ENCODE results near the gene TFIP11.

The TFIP11 gene

GRCh38 chr22:26447584-26448329 is 64.5 kb downstream of the TFIP11 start:
- no peaks in the 10 kb centered on the region for H3K79me2 ChIP-seq
- H3K36me3 ChIP-seq (ENCODE audit: control insufficient read depth, insufficient read depth, low read length): no peaks in the 10 kb centered on the region
- H3K4me1 ChIP-seq: no peaks in the 10 kb centered on the region
- H3K4me3 ChIP-seq (ENCODE audit: low read depth, low read length): no peak overlapping the region
- no peak overlapping the region for H2AFZ ChIP-seq
- H3K27me3 ChIP-seq (ENCODE audit: control insufficient read depth, insufficient read depth, low read length): no peaks in the 10 kb centered on the region
- H3K9me3 ChIP-seq (ENCODE audit: control insufficient read depth, low read length): no peaks in the 10 kb centered on the region
- TF ChIP-seq CTCF (IDR thresholded peaks at IDR 0.05): no peak
- no peak overlapping the region for H3K9ac ChIP-seq
- no peak overlapping the region for H3K4me2 ChIP-seq (ENCODE audit: low read length)
- H3K27ac ChIP-seq: no peak overlapping the region

GRCh38 chr22:26446808-26447515 is 65.3 kb downstream of the TFIP11 start:
- Histone ChIP-seq H3K27me3 (ENCODE audit: control insufficient read depth, insufficient read depth, low read length) (no peaks in the 10 kb centered on the region), H3K4me2 (ENCODE audit: low read length) (no peak overlapping the region), H3K9ac (no peak overlapping the region), H3K4me3 (ENCODE audit: low read depth, low read length) (no peak overlapping the region), H3K9me3 (ENCODE audit: control insufficient read depth, low read length) (no peaks in the 10 kb centered on the region), H2AFZ (no peak overlapping the region), H3K27ac (no peak overlapping the region), H3K4me1 (no peaks in the 10 kb centered on the region), H3K36me3 (ENCODE audit: control insufficient read depth, insufficient read depth, low read length) (no peaks in the 10 kb centered on the region), H3K79me2 (no peaks in the 10 kb centered on the region)
- TF ChIP-seq CTCF (IDR thresholded peaks at IDR 0.05): no peak

- H2AFZ ChIP-seq: no peak overlapping the region
- H3K36me3 ChIP-seq (ENCODE audit: control insufficient read depth, insufficient read depth, low read length): no peaks in the 10 kb centered on the region
- no peak overlapping the region for H3K4me3 ChIP-seq (ENCODE audit: low read depth, low read length)
- H3K9me3 ChIP-seq (ENCODE audit: control insufficient read depth, low read length): no peaks in the 10 kb centered on the region
- H3K27ac ChIP-seq: no peak overlapping the region
- H3K4me2 ChIP-seq (ENCODE audit: low read length): no peak overlapping the region
- no peak overlapping the region for H3K9ac ChIP-seq
- H3K79me2 ChIP-seq: no peaks in the 10 kb centered on the region
- no peaks in the 10 kb centered on the region for H3K4me1 ChIP-seq
- H3K27me3 ChIP-seq (ENCODE audit: control insufficient read depth, insufficient read depth, low read length): no peaks in the 10 kb centered on the region
- no peak for TF ChIP-seq CTCF (IDR thresholded peaks at IDR 0.05)
Measured at GRCh38 chr22:26445577-26446275, 66.5 kb downstream of the TFIP11 start.

GRCh38 chr22:26444777-26445176 is 67.5 kb downstream of the TFIP11 start:
- Histone ChIP-seq H3K27me3 (ENCODE audit: control insufficient read depth, insufficient read depth, low read length) (no peaks in the 10 kb centered on the region), H3K9me3 (ENCODE audit: control insufficient read depth, low read length) (no peaks in the 10 kb centered on the region), H2AFZ (no peak overlapping the region), H3K4me3 (ENCODE audit: low read depth, low read length) (no peak overlapping the region), H3K4me1 (no peaks in the 10 kb centered on the region), H3K9ac (no peak overlapping the region), H3K27ac (no peak overlapping the region), H3K79me2 (no peaks in the 10 kb centered on the region), H3K36me3 (ENCODE audit: control insufficient read depth, insufficient read depth, low read length) (no peaks in the 10 kb centered on the region), H3K4me2 (ENCODE audit: low read length) (no peak overlapping the region)
- no peak for TF ChIP-seq CTCF (IDR thresholded peaks at IDR 0.05)
